Measurements from ENCODE around the gene IL1RAPL2.

The IL1RAPL2 gene

DNA sequence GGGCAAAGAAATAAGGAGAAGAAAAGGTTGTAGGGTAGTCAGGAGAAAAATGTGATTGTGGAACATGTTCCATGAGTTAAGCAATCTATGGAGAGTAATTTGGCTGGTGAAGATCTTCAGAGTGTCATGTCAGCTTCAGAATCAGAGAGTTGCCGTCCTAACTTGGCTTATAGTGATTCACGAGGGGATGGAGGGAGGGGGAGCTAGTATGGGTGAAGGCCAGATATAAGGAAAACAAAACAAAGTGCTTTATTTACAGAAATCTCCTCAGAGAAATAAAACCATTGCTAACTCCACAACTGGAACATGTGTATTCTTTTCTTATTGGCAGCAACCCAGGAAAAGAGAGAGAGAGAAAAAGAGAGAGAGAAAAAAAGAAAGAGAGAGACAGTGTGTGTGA is 999.9 kb downstream of the IL1RAPL2 start:
- no peak for TF ChIP-seq MYC (IDR thresholded peaks at IDR 0.05; ENCODE audit: low read depth, low read length)
- TF ChIP-seq, protein P1, sequence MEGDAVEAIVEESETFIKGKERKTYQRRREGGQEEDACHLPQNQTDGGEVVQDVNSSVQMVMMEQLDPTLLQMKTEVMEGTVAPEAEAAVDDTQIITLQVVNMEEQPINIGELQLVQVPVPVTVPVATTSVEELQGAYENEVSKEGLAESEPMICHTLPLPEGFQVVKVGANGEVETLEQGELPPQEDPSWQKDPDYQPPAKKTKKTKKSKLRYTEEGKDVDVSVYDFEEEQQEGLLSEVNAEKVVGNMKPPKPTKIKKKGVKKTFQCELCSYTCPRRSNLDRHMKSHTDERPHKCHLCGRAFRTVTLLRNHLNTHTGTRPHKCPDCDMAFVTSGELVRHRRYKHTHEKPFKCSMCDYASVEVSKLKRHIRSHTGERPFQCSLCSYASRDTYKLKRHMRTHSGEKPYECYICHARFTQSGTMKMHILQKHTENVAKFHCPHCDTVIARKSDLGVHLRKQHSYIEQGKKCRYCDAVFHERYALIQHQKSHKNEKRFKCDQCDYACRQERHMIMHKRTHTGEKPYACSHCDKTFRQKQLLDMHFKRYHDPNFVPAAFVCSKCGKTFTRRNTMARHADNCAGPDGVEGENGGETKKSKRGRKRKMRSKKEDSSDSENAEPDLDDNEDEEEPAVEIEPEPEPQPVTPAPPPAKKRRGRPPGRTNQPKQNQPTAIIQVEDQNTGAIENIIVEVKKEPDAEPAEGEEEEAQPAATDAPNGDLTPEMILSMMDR (IDR thresholded peaks at IDR 0.05; ENCODE audit: low read depth, low read length), result no peak
- TF ChIP-seq POLR2A (IDR thresholded peaks at IDR 0.05; ENCODE audit: extremely low read depth, insufficient read length), result no peak
- TF ChIP-seq, protein P2, sequence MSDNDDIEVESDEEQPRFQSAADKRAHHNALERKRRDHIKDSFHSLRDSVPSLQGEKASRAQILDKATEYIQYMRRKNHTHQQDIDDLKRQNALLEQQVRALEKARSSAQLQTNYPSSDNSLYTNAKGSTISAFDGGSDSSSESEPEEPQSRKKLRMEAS (IDR thresholded peaks at IDR 0.05; ENCODE audit: low read depth, low read length), result no peak
- no peak for DNase-seq (ENCODE audit: low read depth)
- H3K4me3 ChIP-seq (ENCODE audit: low read depth, low read length), result no peak overlapping the region

DNA sequence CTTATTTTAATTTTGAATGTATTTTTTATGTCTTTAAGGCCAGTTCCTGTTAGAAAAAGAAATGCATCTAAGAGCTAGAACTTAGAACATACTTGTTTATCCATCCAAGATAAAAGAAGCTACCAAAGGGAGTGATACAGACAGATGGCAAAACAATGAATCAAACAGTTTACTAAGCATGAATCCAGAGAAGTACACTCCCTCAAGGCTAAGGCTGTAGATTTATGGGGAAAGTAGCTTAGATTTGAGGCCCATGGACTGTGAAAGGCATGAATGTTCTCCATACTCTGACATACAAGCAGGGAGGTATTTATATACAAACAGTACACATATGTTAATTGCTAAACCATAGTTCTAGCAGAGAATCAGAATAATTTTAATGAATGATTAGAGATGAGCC is 1001.1 kb downstream of the IL1RAPL2 start:
- no peak overlapping the region for H3K4me3 ChIP-seq (ENCODE audit: low read depth, low read length)
- TF ChIP-seq, protein P2 (IDR thresholded peaks at IDR 0.05; ENCODE audit: low read depth, low read length), result no peak
- TF ChIP-seq POLR2A (IDR thresholded peaks at IDR 0.05; ENCODE audit: extremely low read depth, insufficient read length) (no peak), MYC (IDR thresholded peaks at IDR 0.05; ENCODE audit: low read depth, low read length) (no peak)
- TF ChIP-seq, protein P1 (IDR thresholded peaks at IDR 0.05; ENCODE audit: low read depth, low read length), result no peak
- no peak for DNase-seq (ENCODE audit: low read depth)

DNA sequence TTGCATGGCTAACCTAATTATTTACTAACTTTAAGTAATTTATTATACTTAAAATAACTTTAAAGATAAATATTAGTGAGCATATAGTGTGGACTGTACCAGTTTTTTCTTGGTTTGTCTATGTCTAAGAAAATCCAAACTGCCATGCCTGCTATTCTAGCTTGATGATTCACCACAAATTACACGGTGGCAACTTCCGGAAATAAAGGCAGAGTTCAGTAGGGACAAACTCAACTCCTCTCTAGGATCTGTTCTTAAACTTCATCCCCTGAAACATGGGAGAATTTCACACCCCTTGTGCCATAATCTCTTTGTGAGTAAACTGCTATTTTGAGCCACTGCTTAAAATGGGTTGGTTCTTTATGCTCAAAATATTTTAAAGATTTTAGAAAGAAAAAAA is 1042.7 kb downstream of the IL1RAPL2 start:
- DNase-seq (ENCODE audit: low read depth), result no peak
- no peak overlapping the region for H3K4me3 ChIP-seq (ENCODE audit: low read depth, low read length)
- TF ChIP-seq, protein P2 (IDR thresholded peaks at IDR 0.05; ENCODE audit: low read depth, low read length), result no peak
- TF ChIP-seq, protein P1 (IDR thresholded peaks at IDR 0.05; ENCODE audit: low read depth, low read length), result no peak
- TF ChIP-seq POLR2A (IDR thresholded peaks at IDR 0.05; ENCODE audit: extremely low read depth, insufficient read length), result no peak
- TF ChIP-seq MYC (IDR thresholded peaks at IDR 0.05; ENCODE audit: low read depth, low read length), result no peak

DNA sequence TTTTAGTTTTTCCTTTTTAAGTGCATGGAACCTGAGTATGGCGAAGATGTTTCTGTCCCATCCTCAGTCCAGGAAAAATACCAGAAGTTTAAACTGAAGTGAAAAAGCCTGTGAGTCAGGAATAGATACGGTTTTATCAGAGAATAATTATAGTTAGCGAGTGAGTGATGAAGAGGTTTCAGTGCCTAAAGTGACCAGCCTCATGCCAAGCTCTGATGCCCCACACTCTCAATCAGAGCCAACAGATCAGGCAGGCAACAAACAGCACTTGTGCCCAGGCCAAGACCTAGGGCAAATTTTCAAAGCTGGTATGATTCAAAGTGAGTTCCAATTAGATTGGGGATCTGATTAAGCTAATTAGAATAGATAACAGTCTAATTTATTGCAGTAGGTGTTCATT is 1043.5 kb downstream of the IL1RAPL2 start:
- no peak overlapping the region for H3K4me3 ChIP-seq (ENCODE audit: low read depth, low read length)
- DNase-seq (ENCODE audit: low read depth), result no peak
- TF ChIP-seq, protein P1 (IDR thresholded peaks at IDR 0.05; ENCODE audit: low read depth, low read length), result no peak
- TF ChIP-seq POLR2A (IDR thresholded peaks at IDR 0.05; ENCODE audit: extremely low read depth, insufficient read length) (no peak), MYC (IDR thresholded peaks at IDR 0.05; ENCODE audit: low read depth, low read length) (no peak)
- TF ChIP-seq, protein P2 (IDR thresholded peaks at IDR 0.05; ENCODE audit: low read depth, low read length), result no peak

DNA sequence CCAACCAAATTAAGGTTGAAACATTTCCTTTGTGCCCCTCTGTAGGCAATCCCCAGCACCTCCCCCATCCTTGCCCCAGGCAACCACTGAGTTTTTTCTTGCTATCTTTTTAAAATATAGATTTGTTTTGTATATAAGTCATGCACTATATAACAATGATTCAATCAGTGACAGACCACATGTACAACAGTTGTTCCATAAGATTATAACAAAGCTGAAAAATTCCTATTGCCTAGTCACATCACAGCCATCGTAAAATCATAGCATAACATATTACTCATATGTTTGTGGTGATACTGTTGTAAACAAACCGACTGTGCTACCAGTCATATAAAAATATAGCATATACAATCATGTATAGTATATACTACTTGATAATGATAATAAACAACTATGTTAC is 1044.4 kb downstream of the IL1RAPL2 start:
- DNase-seq (ENCODE audit: low read depth), result no peak
- no peak overlapping the region for H3K4me3 ChIP-seq (ENCODE audit: low read depth, low read length)
- TF ChIP-seq, protein P2 (IDR thresholded peaks at IDR 0.05; ENCODE audit: low read depth, low read length), result no peak
- TF ChIP-seq, protein P1 (IDR thresholded peaks at IDR 0.05; ENCODE audit: low read depth, low read length), result no peak
- TF ChIP-seq POLR2A (IDR thresholded peaks at IDR 0.05; ENCODE audit: extremely low read depth, insufficient read length) (no peak), MYC (IDR thresholded peaks at IDR 0.05; ENCODE audit: low read depth, low read length) (no peak)

Data from NB4 (cell line).